GM08714 (cell line): ENCODE measurements around the gene TRIM54.
"Not testable (repeated sequence)": the region's sequence is repeated elsewhere in the genome, so short reads cannot be mapped to it uniquely, and the experiment has no call there.

ENCODE experiments used
- H3K4me3 ChIP-seq: fragments of 200-500 bp; sonication (Bioruptor generic); 2 replicates; pipeline ENCODE4 v1.5.1; 2014; ENCODE audit warnings: mild to moderate bottlenecking, low read length, inconsistent platforms
- ZNF274 ChIP-seq: IDR thresholded peaks from 2 replicates; pipeline ENCODE4 v1.6.1; 2012; ENCODE audit warnings: mild to moderate bottlenecking, low read depth, low read length

The TRIM54 gene

DNA sequence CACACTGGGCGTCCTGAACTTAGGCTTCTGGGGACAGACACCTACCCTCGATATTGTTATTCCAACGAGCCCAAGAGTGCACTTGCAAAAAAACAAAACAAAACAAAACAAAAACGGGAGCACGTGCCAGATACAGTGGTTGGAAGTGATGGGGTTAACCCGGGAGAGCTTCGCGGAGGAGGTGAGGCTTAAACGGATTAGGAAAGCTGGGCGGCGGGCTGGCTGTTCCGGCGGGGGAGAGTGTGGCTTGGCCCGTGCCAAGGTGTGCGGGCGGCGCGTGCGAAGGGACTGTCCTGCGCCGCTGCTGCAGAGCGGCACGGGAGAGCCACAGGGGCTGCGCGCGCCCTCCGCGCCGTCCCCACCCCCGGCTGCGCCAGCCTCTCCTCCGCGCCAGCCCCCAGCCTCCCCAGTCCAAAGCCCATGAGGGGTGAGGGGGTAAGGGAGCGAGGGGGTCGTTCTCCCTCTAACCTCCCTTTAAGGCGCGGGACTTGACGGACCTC lies 17.9 kb upstream of the TRIM54 start:
- peak overlapping the region; percentile 38; the same call in 1 of the 2 replicates for H3K4me3 ChIP-seq
- TF ChIP-seq ZNF274: no peak

DNA sequence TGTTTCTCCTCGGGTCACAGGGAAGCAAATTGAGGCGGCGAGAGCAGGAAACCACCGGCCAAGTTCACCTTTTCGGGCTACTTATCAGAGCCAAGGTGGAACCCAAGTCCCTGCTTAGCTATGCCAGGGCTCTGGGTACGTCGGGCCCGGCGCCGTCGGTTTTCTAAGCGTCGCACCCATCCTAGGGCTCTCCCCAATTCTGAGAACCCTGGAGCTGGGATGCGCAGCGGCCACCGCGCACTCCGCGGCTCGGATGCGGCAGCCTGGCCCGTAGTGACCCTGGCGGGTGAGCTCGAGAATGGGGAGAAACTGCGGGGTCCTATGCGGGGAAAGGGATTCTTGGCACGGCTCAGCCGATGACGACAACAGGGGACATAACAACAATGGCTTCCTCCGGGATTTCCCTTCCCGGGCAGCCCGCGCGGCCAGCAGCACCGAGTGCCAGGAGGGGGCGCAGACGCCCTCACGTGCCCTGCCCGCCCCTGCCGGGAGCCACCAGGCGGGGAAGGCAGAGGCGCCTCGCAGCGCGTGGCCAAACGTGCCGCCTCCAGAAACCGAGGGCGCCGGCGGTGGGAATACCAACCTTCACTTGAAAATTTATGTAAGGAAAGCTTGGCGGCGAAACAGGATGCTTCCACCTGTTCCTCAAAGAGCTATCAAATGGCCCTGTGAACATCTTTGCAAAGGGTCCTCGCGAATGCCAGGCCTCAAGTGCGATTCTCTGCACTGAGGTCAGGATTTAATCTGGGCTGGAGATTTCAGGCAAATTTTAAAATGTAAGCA lies 17.3 kb upstream of the TRIM54 start:
- TF ChIP-seq ZNF274: no peak
- peak overlapping the region; percentile 38; the same call in 1 of the 2 replicates for H3K4me3 ChIP-seq

DNA sequence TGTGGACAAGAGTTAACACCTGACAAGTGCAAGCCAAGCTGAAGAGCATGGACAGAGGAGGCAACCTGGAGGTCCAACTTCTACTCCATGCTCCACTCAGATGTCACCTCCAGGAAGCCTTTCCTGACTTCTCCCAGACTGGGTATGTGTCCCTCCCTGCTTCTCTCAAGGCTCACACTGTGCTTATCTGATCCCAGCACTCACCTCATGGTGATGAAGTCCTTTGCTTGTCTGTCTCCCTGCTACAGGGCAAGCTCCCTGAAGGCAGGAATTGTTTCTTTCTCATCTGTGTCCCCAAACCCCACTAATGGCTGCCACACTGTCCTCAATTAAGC lies 16.7 kb upstream of the TRIM54 start:
- no peak for TF ChIP-seq ZNF274
- no peak overlapping the region for H3K4me3 ChIP-seq

DNA sequence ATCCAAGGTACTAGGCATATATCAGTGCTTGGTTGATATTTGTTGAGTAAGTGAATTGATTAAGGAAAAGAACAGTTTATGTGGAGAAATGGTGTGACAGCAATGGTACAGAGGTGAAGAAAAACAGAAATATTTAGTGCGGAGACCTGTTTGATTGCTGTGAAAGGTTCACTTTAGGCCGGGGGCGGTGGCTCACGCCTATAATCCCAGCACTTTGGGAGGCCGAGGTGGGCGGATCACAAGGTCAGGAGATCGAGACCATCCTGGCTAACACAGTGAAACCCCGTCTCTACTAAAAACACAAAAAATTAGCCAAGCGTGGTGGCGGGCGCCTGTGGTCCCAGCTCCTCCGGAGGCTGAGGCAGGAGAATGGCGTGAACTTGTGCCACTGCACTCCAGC lies 13.9 kb upstream of the TRIM54 start:
- not testable (repeated sequence) for H3K4me3 ChIP-seq

DNA sequence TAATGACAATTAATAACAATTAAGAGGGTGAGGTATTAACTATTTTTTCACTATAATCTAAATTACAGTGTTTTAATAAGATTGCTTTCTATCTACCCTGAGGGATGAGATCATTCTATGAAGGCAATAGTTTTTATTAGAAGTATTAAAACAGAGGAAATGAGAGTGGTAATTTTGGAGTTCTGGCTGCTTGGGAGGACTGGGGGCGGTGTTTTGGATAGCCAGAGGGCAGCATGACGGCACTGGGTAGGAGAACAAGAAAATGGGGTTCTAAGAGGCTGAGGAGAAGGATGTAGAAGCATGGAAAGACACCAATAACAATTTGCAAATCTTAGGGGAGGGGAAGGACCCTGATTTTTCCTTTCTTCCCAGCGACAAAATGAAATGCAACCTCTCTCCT lies 12.1 kb upstream of the TRIM54 start:
- TF ChIP-seq ZNF274: no peak
- H3K4me3 ChIP-seq: no peak overlapping the region

DNA sequence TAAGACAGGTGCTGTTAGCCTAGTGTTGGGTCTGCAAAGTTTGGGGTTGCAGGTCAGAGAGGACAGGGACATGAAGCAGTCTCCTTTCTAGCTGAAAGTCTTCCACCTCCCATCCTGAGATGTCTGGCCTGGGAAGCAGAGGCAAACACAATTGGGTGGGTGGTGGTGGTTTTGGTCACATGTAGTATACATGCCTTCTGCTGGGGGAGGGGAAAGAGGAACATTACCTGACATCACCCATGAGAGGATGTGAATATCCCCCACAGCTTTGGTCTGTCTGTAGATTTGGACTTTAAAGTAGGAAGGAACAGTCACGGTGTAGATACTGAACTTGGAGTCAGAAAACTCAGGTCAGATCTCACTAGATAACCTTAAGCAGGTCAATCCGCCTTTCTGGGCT lies 11.6 kb upstream of the TRIM54 start:
- TF ChIP-seq ZNF274: no peak
- no peak overlapping the region for H3K4me3 ChIP-seq

DNA sequence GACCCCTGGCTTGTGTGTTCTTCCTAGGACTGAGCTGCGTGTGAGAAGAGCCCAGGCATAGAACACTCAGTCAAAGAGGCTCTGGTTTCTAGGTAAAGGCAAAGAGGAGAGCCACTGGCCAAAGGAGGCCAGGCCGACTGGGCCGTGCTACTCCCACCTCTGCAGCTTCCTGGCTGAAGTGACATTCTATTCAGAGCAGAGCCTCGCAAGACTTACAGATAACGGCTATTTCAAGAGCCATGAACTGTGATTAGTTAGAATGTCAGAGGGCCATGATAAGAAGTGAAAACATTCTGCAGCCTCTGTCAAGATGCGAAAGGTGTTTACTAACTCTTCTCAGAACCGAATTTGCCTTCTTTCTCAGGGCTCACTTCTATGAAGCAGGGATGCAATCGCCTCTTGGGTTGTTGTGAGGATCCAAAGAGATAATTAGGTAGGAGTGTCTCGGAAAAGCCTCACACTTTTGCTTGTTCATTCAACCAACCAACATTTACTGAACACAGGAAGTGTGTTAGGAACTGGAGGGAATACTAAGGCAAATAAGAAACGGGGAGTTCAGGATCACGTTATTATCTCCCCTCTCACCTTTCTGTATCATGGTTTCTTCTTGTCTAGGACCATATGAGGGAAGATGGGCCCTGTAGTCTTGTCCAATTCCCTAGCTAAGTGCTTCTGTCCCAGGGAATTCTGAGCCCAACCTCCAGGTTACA lies 10.4 kb upstream of the TRIM54 start:
- H3K4me3 ChIP-seq: no peak overlapping the region

DNA sequence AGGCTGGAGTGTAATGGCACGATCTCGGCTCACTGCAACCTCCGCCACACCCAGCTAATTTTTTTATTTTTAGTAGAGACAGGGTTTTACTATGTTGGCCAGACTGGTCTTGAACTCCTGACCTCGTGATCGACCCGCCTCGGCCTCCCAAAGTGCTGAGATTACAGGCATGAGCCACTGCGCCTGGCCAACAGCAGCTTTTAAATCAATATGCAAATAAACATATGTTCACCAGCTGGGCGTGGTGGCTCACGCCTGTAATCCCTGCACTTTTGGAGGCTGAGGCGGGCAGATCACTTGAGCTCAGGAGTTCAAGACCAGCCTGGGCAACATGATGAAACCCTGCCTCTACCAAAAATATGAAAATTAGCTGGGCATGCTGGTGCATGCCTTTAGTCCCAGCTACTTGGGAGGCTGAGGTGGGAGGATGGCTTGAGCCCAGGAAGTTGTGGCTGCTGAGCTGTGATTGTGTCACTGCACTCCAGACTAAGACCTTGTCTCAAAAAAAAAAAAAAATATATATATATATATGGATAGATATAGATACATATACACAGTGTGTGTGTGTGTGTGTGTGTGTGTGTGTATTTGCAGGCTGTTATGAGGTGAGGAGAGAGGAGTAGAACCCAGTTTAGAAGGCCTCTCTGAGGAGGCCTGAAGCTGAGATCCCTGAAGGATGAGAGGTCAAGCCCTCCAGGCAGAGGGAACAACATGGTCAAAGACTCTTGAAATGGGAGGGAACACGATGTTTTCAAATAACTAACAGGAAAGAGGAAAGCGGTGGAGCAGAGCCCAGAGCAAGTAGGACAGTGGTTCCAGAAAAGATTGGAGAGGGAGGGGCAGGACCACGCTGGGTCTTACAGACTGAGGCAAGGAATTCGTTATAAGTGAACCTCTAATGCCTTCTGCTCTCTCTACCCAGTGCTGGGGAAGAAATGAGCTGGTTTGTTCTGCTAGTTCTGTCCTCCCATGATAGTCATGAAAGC lies 9.4 kb upstream of the TRIM54 start:
- H3K4me3 ChIP-seq: not testable (repeated sequence)

More for the DNA sequence above, 10.4 kb upstream of the TRIM54 start:
- no peak for TF ChIP-seq ZNF274

DNA sequence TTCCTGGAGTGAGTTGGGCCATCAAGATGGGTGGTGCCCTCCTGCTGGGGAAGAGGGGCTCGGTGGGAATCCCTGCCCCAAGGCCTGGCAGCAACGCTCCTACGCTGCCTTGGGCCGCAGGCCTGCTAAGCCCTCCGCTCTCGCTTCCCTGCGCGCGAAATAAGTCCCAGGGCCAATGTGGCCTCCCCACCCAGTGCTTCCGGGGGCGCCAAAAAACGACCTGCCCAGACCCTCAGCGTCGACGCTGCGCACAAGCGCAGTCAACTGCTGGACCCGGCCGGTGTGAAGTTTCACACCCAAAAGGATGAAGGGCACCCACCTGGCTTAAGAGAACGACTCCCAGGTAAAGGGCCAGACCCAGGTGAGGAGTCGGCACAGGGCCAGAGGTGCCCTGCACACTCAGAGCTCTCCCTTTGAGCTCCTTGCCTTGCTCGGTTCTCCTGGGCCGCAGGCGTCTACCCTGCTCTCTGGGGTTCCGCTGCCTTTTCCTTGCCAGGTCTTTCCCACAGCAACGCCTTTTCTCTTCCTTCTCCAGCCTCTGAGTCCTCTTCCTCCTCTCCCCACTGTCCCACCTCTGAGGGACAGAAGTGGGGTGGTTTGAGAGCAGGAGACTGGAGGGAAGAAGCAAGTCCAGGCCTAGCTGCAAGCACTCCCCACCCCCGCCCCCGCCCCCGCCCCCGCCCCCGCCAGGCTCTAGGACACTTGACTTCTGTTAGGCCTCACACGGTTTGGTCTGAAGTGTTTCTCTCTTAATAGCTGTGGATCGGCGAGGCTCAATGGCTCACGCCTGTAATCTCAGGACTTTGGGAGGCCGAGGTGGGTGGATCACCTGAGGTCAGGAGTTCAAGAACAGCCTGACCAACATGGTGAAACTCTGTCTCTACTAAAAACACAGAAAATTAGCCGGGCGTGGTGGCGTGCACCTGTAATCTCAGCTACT lies 6.7 kb upstream of the TRIM54 start, which contains the start of gene DNAJC5G:
DNAJC5G (plus strand) TSS at position 223 of the 940 bp plus-strand sequence. CDS start 1,296 bp downstream, outside the sequence.
- TF ChIP-seq ZNF274: no peak
- no peak within 1 kb of the TSS for H3K4me3 ChIP-seq

DNA sequence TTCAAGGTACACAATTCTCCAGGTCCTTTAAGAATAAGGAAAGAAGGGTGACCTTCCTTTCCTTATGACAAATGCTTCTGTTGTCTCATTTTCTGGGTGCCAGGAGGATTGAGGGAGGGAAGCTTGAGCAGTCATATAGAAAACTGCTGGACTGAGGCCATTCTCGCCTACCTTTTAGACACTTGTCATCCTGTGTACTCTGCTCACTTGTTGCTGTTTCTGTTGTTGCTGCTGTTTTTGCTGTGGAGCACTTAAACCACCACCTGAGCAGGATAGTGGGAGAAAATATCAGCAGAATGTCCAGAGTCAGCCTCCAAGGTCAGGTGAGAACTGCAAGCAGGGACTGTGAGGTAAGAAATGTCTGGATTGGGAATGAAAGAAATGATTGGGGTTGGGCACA lies 4.2 kb upstream of the TRIM54 start:
- H3K4me3 ChIP-seq: no peak overlapping the region

DNA sequence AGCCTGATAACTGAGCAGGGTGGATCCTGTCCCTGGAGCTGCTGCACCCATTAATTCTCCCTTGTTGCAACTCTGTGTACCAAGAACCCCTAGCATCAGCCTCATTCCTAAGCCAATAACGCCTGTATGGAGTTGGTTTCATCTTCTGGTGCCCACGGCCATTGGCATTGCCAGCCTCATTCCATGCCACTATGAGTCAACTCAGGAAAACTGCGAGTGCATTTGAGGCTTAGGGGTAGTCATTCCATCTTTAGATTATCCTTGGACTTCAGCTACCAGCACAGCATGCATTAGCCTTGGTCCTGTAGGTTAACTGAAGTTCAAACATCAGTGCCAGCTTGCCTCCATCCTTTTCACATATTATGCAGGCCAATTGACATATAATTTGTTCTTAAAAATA lies 1.4 kb upstream of the TRIM54 start:
- TF ChIP-seq ZNF274: no peak
- no peak overlapping the region for H3K4me3 ChIP-seq

More for the DNA sequence above, 4.2 kb upstream of the TRIM54 start:
- TF ChIP-seq ZNF274: no peak

DNA sequence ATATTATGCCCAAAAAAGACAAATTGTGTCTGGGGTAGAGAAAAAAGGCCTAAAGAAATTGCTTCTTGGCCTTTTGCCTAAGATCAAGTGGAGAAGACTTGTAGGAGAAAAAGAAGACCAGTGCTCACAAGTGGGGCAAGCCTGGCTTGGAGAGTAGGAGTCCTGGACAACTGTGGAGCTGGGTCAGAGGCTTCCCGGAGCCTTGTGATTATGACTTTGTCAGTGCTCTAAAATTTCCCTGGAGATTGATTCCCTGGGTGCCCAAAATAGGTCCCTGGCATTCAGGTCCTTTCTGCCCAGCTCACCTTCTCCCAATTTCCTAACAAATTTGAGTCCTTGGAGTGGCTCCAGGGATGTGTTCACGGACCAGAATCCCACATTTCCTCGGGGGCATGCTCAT lies 787 bp upstream of the TRIM54 start:
- H3K4me3 ChIP-seq: no peak overlapping the region

DNA sequence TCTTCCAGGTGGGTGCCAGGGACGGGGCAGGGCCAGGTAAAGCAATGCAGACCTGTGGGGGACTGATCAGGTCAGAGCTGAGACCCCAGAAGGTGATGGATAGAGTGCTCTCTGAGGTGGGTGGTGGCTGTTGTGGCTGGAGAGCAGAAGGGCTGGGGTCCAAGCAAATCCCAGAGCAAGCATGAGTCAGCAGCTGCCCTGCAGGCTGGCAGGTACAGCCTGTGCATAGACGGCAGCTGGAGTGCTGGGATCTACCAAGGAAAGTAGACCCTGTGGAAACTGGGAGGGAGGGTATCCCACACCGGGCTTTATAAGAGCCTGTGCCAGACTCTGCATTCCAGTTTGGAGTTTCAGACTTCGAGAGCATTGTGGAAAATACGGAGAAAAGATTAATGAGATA lies 663 bp downstream of the TRIM54 start:
- no peak overlapping the region for H3K4me3 ChIP-seq
- no peak for TF ChIP-seq ZNF274

More for the DNA sequence above, 787 bp upstream of the TRIM54 start:
- no peak for TF ChIP-seq ZNF274

DNA sequence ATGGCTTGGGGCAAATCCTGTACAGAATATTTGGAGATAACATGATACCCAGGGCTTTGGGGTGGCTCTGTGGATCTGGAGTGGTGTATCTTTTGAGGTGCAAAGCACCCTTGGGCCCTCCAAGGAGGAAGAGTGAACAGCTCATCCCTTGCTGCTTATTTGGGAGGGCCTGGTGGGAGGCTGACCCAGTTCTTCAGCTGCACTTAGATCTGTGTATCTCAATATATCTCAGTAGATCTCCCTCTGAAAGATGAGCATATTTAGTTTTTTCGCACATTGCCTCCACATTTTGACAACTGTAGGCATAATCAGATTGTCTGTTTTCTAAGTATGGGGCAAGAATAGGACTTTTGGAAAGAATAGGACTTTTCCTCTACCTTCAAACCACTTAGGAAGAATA lies 2.8 kb downstream of the TRIM54 start:
- H3K4me3 ChIP-seq: no peak overlapping the region
- TF ChIP-seq ZNF274: no peak
